SKM-1 (cell line): ENCODE results near the gene ADGRL1.

Experiments
- DNase-seq: peaks from one replicate; lab custom pipeline; 2025; ENCODE audit not compliant: unreplicated experiment; lab: John Stamatoyannopoulos, UW

The ADGRL1 gene

GRCh38 chr19:14114854-14115253 lies 91.1 kb downstream of the ADGRL1 start:
- peak; percentile 82 for DNase-seq

DNA sequence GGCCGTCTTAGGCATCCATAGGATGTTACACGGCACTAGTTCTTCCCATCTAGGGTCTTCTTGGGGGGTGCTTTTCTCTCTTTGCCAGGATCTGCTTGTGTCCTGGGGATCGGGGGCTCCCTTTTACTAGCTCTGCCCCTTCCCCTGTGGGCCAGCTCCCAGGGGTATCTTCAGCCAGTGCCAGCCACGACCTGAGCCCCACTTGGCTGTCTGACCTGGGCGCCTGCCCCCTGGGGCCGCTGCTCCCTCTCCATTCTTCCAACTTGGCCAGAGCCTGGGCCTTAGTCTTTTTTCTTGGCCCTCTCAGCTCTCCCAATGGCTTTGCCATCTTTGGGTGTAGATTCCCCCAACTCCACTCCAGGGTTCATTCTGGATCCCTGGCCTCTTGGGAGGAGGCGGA lies 91.5 kb downstream of the ADGRL1 start:
- DNase-seq = no peak

- DNase-seq = no peak
Observed at GRCh38 chr19:14113762-14114414, 92.1 kb downstream of the ADGRL1 start.

- no peak for DNase-seq
Observed at GRCh38 chr19:14112809-14113385, 93.1 kb downstream of the ADGRL1 start.

- DNase-seq = no peak
Observed at GRCh38 chr19:14112051-14112808, 93.7 kb downstream of the ADGRL1 start.

GRCh38 chr19:14111486-14111885 lies 94.5 kb downstream of the ADGRL1 start:
- DNase-seq = no peak

GRCh38 chr19:14110650-14111049 lies 95.3 kb downstream of the ADGRL1 start:
- DNase-seq = no peak

DNA sequence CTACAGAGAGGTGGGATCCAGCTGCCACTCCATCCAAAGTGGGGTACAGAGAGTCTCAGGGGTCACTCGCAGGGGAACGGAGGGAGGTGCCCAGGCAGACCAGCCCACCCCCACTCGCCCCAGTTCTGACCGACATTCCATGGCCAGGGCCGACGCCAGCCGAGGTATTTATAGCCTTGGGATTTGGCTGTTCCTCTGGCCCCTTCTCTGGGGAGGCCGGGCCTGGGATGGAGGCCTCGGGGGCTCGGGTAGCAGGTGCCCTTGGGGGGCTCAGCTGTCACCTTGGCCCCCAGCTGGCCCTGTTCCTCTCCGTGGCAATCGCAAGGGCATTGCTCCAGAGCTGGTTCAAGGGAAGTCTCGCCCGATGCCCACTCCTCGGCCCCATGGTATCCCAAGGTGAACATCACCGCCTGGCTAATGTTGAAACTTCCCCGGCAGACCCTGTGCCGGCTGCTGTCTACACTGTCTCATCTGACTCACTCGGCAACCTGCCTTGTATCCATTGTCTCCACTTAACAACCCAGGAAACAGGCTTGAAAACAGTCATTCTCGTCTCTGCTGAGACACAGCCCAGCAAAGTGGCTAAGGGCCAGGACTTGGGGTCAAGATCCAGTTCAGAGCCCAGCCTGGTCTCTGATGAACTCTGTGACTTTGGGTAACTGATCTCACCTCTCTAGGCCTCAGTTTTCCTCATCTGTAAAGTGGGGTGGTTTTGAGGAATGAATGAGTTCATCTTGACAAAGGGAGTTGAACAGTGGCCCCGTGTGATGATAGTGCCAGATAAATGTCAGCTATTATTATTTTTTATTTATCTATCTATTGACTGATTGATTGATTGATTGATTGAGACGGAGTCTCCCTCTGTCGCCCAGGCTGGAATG lies 98.1 kb downstream of the ADGRL1 start:
- no peak for DNase-seq

- no peak for DNase-seq
Observed at GRCh38 chr19:14106840-14107239, 99.1 kb downstream of the ADGRL1 start.

- no peak for DNase-seq
Observed at GRCh38 chr19:14105680-14106079, 100.3 kb downstream of the ADGRL1 start.

DNA sequence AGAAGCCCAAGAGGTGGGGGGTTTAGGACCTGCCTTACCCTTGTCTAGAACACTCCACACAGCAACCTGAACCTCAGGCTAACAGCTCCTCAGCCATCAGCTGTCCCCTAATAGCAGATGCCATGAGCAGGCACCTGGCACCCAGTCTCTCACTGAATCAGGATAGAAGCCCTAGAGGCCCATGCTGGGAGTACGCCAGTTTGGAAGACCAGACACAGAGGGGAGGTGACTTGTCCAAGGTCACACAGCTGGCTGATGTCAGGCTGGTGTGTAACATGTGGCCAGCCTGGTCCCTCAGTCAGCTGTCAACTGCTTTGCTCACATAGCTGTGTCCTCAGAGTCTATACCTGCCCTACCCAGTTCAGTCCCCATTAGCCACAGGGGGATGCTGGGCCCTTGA lies 102.7 kb downstream of the ADGRL1 start:
- no peak for DNase-seq

DNA sequence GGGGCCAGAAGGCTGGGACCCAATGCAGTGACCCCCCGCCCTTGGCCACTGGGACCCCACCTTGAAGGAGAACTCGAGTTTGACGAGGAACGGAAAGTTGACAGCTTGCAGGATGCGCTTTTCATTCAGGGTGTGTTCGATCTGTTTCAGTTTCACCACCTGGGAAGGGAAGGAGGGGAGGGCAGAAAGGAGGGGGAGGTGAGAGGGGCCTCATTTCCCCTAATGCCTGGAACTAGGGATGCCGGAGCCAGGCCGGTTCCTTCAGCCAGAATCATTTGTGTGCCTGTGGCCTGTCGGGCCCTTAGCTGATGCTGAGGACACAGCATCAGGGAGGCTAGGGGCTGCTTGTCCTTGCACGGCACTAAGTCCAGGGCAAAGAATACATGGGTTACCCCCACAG lies 103.2 kb downstream of the ADGRL1 start:
- DNase-seq = no peak

GRCh38 chr19:14102102-14102696 lies 103.8 kb downstream of the ADGRL1 start:
- no peak for DNase-seq

- no peak for DNase-seq
Observed at GRCh38 chr19:14101003-14101545, 104.9 kb downstream of the ADGRL1 start.
